ENCODE results near the gene ZC3HAV1. TPM values are rescaled to one million over a fixed set of nuclear protein-coding genes. Genes with fewer than 3 reads are reported as not detected.

Gene ZC3HAV1
- total RNA-seq, 4 donors from 2014 or later: 24.4 to 29.7 (median 27.6) TPM

- no peak for TF ChIP-seq CTCF (IDR thresholded peaks at IDR 0.05; ENCODE audit: low read depth)
Measured at GRCh38 chr7:139078911-139079310, 30.6 kb downstream of the ZC3HAV1 start.

GRCh38 chr7:139078399-139078798 is 31.1 kb downstream of the ZC3HAV1 start:
- TF ChIP-seq CTCF (IDR thresholded peaks at IDR 0.05; ENCODE audit: low read depth): no peak

- TF ChIP-seq CTCF (IDR thresholded peaks at IDR 0.05; ENCODE audit: low read depth): no peak
Measured at GRCh38 chr7:139075871-139076686, 33.4 kb downstream of the ZC3HAV1 start.

GRCh38 chr7:139075031-139075652 is 34.4 kb downstream of the ZC3HAV1 start:
- TF ChIP-seq CTCF (IDR thresholded peaks at IDR 0.05; ENCODE audit: low read depth): no peak

GRCh38 chr7:139072796-139073195 is 36.7 kb downstream of the ZC3HAV1 start:
- TF ChIP-seq CTCF (IDR thresholded peaks at IDR 0.05; ENCODE audit: low read depth): no peak

GRCh38 chr7:139071680-139072079 is 37.8 kb downstream of the ZC3HAV1 start:
- no peak for TF ChIP-seq CTCF (IDR thresholded peaks at IDR 0.05; ENCODE audit: low read depth)

- TF ChIP-seq CTCF (IDR thresholded peaks at IDR 0.05; ENCODE audit: low read depth): no peak
Measured at GRCh38 chr7:139068544-139069399, 40.7 kb downstream of the ZC3HAV1 start.
